Measurements from ENCODE around the gene DNAJC7.
"Not testable (repeated sequence)": the region's sequence is repeated elsewhere in the genome, so short reads cannot be mapped to it uniquely, and the experiment has no call there.

The DNAJC7 gene

GRCh38 chr17:42010898-42011516, 6.2 kb downstream of the DNAJC7 start:
- no peak for DNase-seq

- DNase-seq, result not testable (repeated sequence)
Measured at GRCh38 chr17:42010266-42010680, 7.0 kb downstream of the DNAJC7 start.

GRCh38 chr17:42009170-42009569, 8.1 kb downstream of the DNAJC7 start:
- no peak for DNase-seq

GRCh38 chr17:42005166-42005565, 12.1 kb downstream of the DNAJC7 start:
- no peak for DNase-seq

- DNase-seq, result no peak
Measured at GRCh38 chr17:42002792-42003301, 14.4 kb downstream of the DNAJC7 start.

GRCh38 chr17:42002175-42002791, 15.0 kb downstream of the DNAJC7 start:
- DNase-seq, result no peak

- DNase-seq, result no peak
Measured at GRCh38 chr17:42001729-42002128, 15.5 kb downstream of the DNAJC7 start.

- no peak for DNase-seq
Measured at GRCh38 chr17:42000413-42001133, 16.7 kb downstream of the DNAJC7 start.

GRCh38 chr17:41998497-41998896, 18.7 kb downstream of the DNAJC7 start:
- no peak for DNase-seq

- DNase-seq, result no peak
Measured at GRCh38 chr17:41996855-41997164, 20.4 kb downstream of the DNAJC7 start.

- no peak for DNase-seq
Measured at GRCh38 chr17:41992576-41992975, 24.7 kb downstream of the DNAJC7 start.

GRCh38 chr17:41989702-41990419, 27.4 kb downstream of the DNAJC7 start:
- no peak for DNase-seq

GRCh38 chr17:41988418-41988817, 28.8 kb downstream of the DNAJC7 start:
- DNase-seq, result no peak

GRCh38 chr17:41987642-41988041, 29.6 kb downstream of the DNAJC7 start:
- no peak for DNase-seq

GRCh38 chr17:41986634-41987033, 30.6 kb downstream of the DNAJC7 start:
- no peak for DNase-seq

- DNase-seq, result no peak
Measured at GRCh38 chr17:41985919-41986318, 31.3 kb downstream of the DNAJC7 start.

- DNase-seq, result no peak
Measured at GRCh38 chr17:41984454-41984853, 32.8 kb downstream of the DNAJC7 start.

- DNase-seq, result no peak
Measured at GRCh38 chr17:41982026-41982760, 35.0 kb downstream of the DNAJC7 start.

GRCh38 chr17:41977991-41978390, 39.2 kb downstream of the DNAJC7 start:
- DNase-seq, result no peak

- DNase-seq, result no peak
Measured at GRCh38 chr17:41976142-41976768, 41.0 kb downstream of the DNAJC7 start.

GRCh38 chr17:41975099-41976083, 41.8 kb downstream of the DNAJC7 start:
- no peak for DNase-seq

All from NCI-H2171 (cell line).